ENCODE results near the gene PNPLA5. TPM values are rescaled to one million over a fixed set of nuclear protein-coding genes. Genes with fewer than 3 reads are reported as not detected.

Gene PNPLA5
- total RNA-seq, 1 experiment from 2014 or later: 5.5 TPM

- H3K4ac ChIP-seq (ENCODE audit: low read depth, low read length): no peak overlapping the region
- H3T11ph ChIP-seq (ENCODE audit: low read length): no peak overlapping the region
- H2BK12ac ChIP-seq (ENCODE audit: insufficient read length, low read depth, low read length): no peak overlapping the region
- no peaks in the 10 kb centered on the region for H3K9me3 ChIP-seq (ENCODE audit: control insufficient read depth, low read depth, low read length)
- no peak overlapping the region for H2AK5ac ChIP-seq (ENCODE audit: insufficient read length, low read length)
- H2BK120ac ChIP-seq (ENCODE audit: low read depth, low read length, poor library complexity, severe bottlenecking): no peak overlapping the region
- no peak overlapping the region for H3K23ac ChIP-seq (ENCODE audit: insufficient read length, low read depth, low read length)
- H4K8ac ChIP-seq (replicated peaks; ENCODE audit: insufficient read length, low read depth, low read length): no peak overlapping the region
- H3K4me1 Mint-ChIP-seq: peaks cover 16 to 30% of the 10 kb centered on the region in 2 experiments
- no peak overlapping the region for H2BK20ac ChIP-seq (ENCODE audit: low read depth, low read length, poor library complexity, severe bottlenecking)
- no peak overlapping the region for H2BK15ac ChIP-seq (ENCODE audit: low read depth, low read length)
- peaks cover 40% of the 10 kb centered on the region for H3K27me3 Mint-ChIP-seq (ENCODE audit: low read depth)
- no peaks in the 10 kb centered on the region for H3K27me3 ChIP-seq (ENCODE audit: insufficient read depth, low read length)
- H3K14ac ChIP-seq (ENCODE audit: insufficient read depth, low read length): no peak overlapping the region; the same call in 1 of the 2 replicates
- no peaks in the 10 kb centered on the region for H3K23me2 ChIP-seq (ENCODE audit: insufficient read length, low read depth, low read length, poor library complexity, severe bottlenecking)
- H2AFZ ChIP-seq (ENCODE audit: low read length): no peak overlapping the region
- TF ChIP-seq CTCF (conservative IDR thresholded peaks at IDR 0.05): no peak
- H3K36me3 Mint-ChIP-seq (ENCODE audit: insufficient read depth in 1 of 3, low read depth in 3 of 3): peaks cover 0 to 12% (median 9%) of the 10 kb centered on the region in 3 experiments; a peak in 4 of 7 replicates
- H3K18ac ChIP-seq (ENCODE audit: insufficient read length, low read depth, low read length): no peak overlapping the region
- no CpG with 5 or more reads among the region's 6 CpGs for WGBS (ENCODE audit: extremely low coverage, insufficient read length, low lambda C conversion rate)
- no peaks in the 10 kb centered on the region for H4K20me1 ChIP-seq (ENCODE audit: control insufficient read depth, insufficient read depth, insufficient read length)
- no peaks in the 10 kb centered on the region for H3K79me2 ChIP-seq (ENCODE audit: insufficient read depth, low read length)
- H3K9me3 Mint-ChIP-seq: peaks cover 11 to 15% of the 10 kb centered on the region in 2 experiments; a peak in 3 of 5 replicates
- H3K4me2 ChIP-seq (ENCODE audit: insufficient read depth, insufficient read length, low read length): no peak overlapping the region
- no peak overlapping the region for H3K27ac ChIP-seq (ENCODE audit: insufficient read length, low read depth, low read length)
- H4K5ac ChIP-seq (ENCODE audit: insufficient read length, low read depth, low read length): no peak overlapping the region
- H2BK5ac ChIP-seq (ENCODE audit: insufficient read length, low read length): no peak overlapping the region
- H3K4me1 ChIP-seq (ENCODE audit: insufficient read depth, low read length): no peaks in the 10 kb centered on the region
- DNase-seq: no peak
- H3K56ac ChIP-seq (ENCODE audit: insufficient read length, low read depth, low read length): no peak overlapping the region
- H3K27ac Mint-ChIP-seq: peak overlapping the region in 1 of 3 experiments; percentile 16; a peak in 1 of 7 replicates
- no peak overlapping the region for H4K91ac ChIP-seq (ENCODE audit: insufficient read length, low read depth, low read length)
- H3K79me1 ChIP-seq (ENCODE audit: insufficient read depth, low read depth, low read length, poor library complexity, severe bottlenecking): no peaks in the 10 kb centered on the region
- no peak overlapping the region for H3K4me3 Mint-ChIP-seq
- no peak overlapping the region for H3K9ac ChIP-seq (ENCODE audit: extremely low read depth, insufficient read length, low read length)
Measured at GRCh38 chr22:43910178-43910695, 18.4 kb upstream of the PNPLA5 start.

All from H9 (cell line).